ENCODE data around the gene NR4A1.

DNA sequence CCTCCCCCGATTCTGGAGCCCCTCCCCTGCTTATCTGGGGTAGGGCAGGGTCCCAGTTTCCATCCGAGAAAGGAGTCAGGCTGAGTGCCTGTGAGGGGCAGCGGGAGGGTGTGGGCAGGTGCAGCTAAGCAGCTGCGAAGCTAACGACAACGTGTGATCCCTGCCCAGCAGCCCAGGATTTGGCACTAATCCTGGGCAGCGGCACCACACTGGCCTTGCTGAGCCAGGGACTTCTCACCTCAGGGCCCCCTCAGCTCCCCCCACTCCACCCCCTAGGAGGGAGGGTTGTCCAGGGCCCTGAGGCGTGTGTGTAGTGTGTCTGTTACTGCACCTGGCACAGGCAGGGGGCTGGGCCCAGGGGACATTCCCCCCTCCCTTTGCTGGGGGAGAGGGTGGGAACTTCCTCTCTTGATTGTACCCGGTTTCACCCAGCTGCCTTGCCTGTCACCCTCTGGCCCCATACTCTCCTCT lies 30.1 kb downstream of the NR4A1 start:
- TF ChIP-seq SUZ12 (IDR thresholded peaks at IDR 0.05; ENCODE audit: extremely low read depth, insufficient read depth, insufficient read length) (no peak), YY1 (IDR thresholded peaks at IDR 0.05; ENCODE audit: insufficient read depth, insufficient read length) (no peak), ZNF274 (IDR thresholded peaks at IDR 0.05; ENCODE audit: low read depth, low read length) (no peak)

Data from NT2/D1 (cell line).